Measurements from ENCODE around the gene PDZD7. TPM values are rescaled to one million over a fixed set of nuclear protein-coding genes. Genes with fewer than 3 reads are reported as not detected.

Gene PDZD7
- total RNA-seq, 2 donors from 2014 or later, result 0.19 to 0.42 TPM

DNA sequence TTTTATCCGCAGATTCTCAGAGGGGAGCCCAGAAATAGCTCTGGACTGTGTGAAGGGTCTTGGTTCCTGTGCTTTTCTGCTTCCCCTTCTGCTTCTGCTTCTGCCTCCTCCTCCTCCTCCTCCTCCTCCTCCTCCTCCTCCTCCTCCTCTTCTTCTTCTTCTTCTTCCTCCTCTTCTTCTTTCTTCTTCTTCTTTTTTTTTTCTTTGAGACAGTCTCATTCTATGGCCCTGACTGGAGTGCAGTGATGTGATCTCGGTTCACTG is 11.6 kb downstream of the PDZD7 start:
- Histone ChIP-seq H3K36me3 (no peaks in the 10 kb centered on the region), H3K4me3 (no peak overlapping the region), H3K9me3 (no peaks in the 10 kb centered on the region), H3K27me3 (peaks cover 5% of the 10 kb centered on the region), H3K4me1 (no peaks in the 10 kb centered on the region), H3K9ac (ENCODE audit: low read depth in 2 of 2, low read length in 2 of 2) (no peak overlapping the region), H3K27ac (no peak overlapping the region)
- no peak for TF ChIP-seq CTCF (IDR thresholded peaks at IDR 0.05)
- no peak for DNase-seq
- intact Hi-C loops (cut with DNase I), result no loop called here

DNA sequence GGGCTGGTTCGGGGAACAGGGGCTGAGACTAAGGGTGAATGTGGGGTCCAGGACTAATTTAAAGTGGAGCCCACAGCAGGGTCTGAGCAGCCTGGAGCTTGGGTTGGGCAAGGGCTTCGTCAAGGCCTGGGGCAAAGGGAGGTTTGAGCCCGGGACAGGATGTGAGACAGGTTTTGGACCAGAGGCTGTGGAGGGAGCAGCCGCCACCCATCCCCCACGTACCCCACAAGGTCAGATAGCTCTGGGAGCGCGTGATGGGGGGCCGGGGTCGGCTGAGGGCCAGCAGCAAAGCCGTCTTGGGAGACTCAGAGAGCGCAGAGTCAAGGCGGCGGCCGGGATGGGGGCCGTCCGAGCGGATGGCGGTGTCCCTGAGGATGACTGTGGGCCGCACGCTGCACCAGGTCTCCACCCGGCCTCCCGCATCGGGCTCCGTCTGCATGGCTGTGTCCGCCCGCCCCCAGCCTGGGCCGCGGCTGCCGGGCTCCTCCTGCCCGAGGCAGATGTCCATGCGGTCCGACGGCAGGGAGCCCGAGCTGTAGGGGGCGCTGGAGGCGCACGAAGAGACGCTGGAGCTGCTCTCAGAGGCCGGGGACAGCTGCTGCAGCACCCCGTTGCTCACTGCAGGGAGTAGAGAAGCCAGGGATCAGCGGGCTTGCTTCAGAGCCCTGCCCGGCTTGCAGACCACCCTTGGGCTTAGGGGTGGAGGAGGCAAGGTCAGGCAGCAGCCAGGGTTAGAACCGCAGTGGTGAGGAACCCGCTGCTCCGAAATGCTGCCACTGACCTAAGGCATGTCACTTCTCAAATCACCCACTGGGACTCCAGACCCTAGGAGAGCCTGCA is 12.1 kb downstream of the PDZD7 start:
- TF ChIP-seq CTCF (IDR thresholded peaks at IDR 0.05), result peak; percentile 67
- DNase-seq, result peak; percentile 87
- Histone ChIP-seq H3K27ac (no peak overlapping the region), H3K27me3 (peaks cover 5% of the 10 kb centered on the region), H3K36me3 (no peaks in the 10 kb centered on the region), H3K9me3 (no peaks in the 10 kb centered on the region), H3K4me3 (no peak overlapping the region), H3K9ac (ENCODE audit: low read depth in 2 of 2, low read length in 2 of 2) (no peak overlapping the region), H3K4me1 (no peaks in the 10 kb centered on the region)
- intact Hi-C loops (cut with DNase I), result no loop called here

GRCh38 chr10:101018118-101018599 is 12.8 kb downstream of the PDZD7 start:
- Histone ChIP-seq H3K4me1 (no peaks in the 10 kb centered on the region), H3K9ac (ENCODE audit: low read depth in 2 of 2, low read length in 2 of 2) (no peak overlapping the region), H3K36me3 (no peaks in the 10 kb centered on the region), H3K27me3 (peaks cover 5% of the 10 kb centered on the region), H3K9me3 (no peaks in the 10 kb centered on the region), H3K27ac (no peak overlapping the region), H3K4me3 (no peak overlapping the region)
- intact Hi-C loops (cut with DNase I), result no loop called here
- no peak for TF ChIP-seq CTCF (IDR thresholded peaks at IDR 0.05)
- DNase-seq, result no peak

DNA sequence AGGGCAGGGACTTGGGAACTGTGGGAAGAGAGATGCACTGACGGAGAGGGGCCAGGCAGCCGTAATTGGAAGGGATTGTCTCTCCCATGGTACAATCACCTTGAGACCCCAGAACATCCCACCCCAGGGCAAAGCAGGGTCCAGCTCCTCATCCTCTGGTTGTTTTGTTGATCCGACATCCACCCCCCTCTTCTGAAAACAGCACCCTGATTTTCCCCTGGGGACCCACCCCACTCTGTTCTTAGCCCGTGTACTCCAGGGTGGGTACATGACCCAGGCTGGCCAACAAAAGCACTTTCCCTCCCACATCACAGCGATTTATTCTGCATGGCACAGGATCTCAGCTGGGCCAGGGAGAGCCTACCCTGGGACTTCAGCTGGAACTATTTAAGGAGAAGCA is 14.1 kb downstream of the PDZD7 start:
- DNase-seq, result no peak
- Histone ChIP-seq H3K36me3 (no peaks in the 10 kb centered on the region), H3K9me3 (no peaks in the 10 kb centered on the region), H3K4me3 (no peak overlapping the region), H3K9ac (ENCODE audit: low read depth in 2 of 2, low read length in 2 of 2) (no peak overlapping the region), H3K4me1 (no peaks in the 10 kb centered on the region), H3K27ac (no peak overlapping the region), H3K27me3 (peaks cover 5% of the 10 kb centered on the region)
- intact Hi-C loops (cut with DNase I), result no loop called here
- no peak for TF ChIP-seq CTCF (IDR thresholded peaks at IDR 0.05)

DNA sequence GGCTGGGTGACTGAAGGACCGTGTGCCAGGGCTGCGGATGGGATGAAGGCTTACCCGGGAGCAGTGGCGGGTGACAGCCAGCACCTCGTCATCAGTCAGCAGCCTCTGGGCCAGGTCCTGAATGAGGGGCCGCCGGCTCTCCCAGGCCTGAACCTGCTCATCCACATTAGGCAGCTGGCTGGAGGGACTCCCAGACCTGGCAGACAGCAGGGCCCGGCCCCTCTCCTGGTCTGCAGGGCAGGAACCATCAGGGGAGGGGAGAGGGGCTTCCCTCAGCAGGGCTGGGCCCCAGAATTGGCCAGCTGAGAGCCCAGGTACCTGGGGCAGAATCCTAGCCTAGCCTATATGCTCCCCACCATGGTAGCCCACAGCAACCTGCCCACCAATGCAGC is 15.4 kb downstream of the PDZD7 start:
- no peak for TF ChIP-seq CTCF (IDR thresholded peaks at IDR 0.05)
- DNase-seq, result no peak
- no peaks in the 10 kb centered on the region for H3K36me3 ChIP-seq
- peaks cover 5% of the 10 kb centered on the region for H3K27me3 ChIP-seq
- no peaks in the 10 kb centered on the region for H3K9me3 ChIP-seq
- H3K4me1 ChIP-seq, result no peaks in the 10 kb centered on the region
- H3K4me3 ChIP-seq, result no peak overlapping the region
- no peak overlapping the region for H3K27ac ChIP-seq
- no peak overlapping the region for H3K9ac ChIP-seq (ENCODE audit: low read depth in 2 of 2, low read length in 2 of 2)
- intact Hi-C loops (cut with DNase I), result no loop called here
